HCT116 (cell line): ENCODE measurements around the gene ARHGEF38. TPM values are rescaled to one million over a fixed set of nuclear protein-coding genes. Genes with fewer than 3 reads are reported as not detected.

Experiments used
- ATAC-seq: fragments of 200-7000 bp; cut with Tn5 transposase; 2 replicates; pipeline ENCODE4 v1.9.1; 2020; ENCODE audit warnings: mild to moderate bottlenecking, moderate library complexity
- BruUV-seq: library from RNA; stranded (reverse); fragments of 400-500 nt; replicated peaks from 2 replicates; lab custom pipeline; 2021; lab: Mats Ljungman, UMichigan
- CTCF ChIA-PET: fragments of 300-600 bp; sonication (Branson Sonifier 250); formaldehyde crosslinking; loops from one replicate; lab custom pipeline; 2021; ENCODE audit warnings: antibody characterized with exemption; lab: Charles Lee
- POLR2A ChIA-PET: fragments of 300-600, 350-600 bp; sonication (Branson Sonifier 250); formaldehyde crosslinking; loops from one replicate; lab custom pipeline; 2021; ENCODE audit warnings: antibody characterized with exemption; lab: Charles Lee
- RAD21 ChIA-PET, 2 experiments: fragments of 300-600 bp; sonication (Branson Sonifier 250); formaldehyde crosslinking; loops; one replicate each; lab custom pipeline; 2023; ENCODE audit warnings: low total read pairs in 2 of 2; ENCODE audit not compliant: uncharacterized antibody in 2 of 2, unreplicated experiment in 2 of 2, low non-redundant PET in 1 of 2; lab: Charles Lee
- DNase-seq: peaks from one replicate; pipeline ENCODE4 v3.0.0-alpha.2; 2010; ENCODE audit warnings: low read depth, low spot score
- H2AFZ ChIP-seq: fragments of 200-600 bp; shearing (Covaris generic), sonication (generic); 2 replicates; pipeline ENCODE4 v1.6.1; 2017; ENCODE audit warnings: low read depth, mixed run types, mixed read lengths, antibody characterized with exemption, low read length; ENCODE audit not compliant: poor library complexity, severe bottlenecking
- H3K27ac ChIP-seq: 2 replicates; pipeline ENCODE4 v1.5.1; 2012; ENCODE audit warnings: low read depth, low read length
- H3K27me3 ChIP-seq: fragments of 200-600 bp; sonication (generic); 2 replicates; pipeline ENCODE4 v1.6.1; 2016; ENCODE audit warnings: mixed run types, low read length, mixed read lengths; ENCODE audit not compliant: insufficient read depth
- H3K36me3 ChIP-seq, 2 experiments: fragments of 200-500 bp in 1 of 2; fragments of 200-600 bp in 1 of 2; sonication (Bioruptor generic) in 1 of 2; sonication (generic) in 1 of 2; 2 replicates each; pipeline versions ENCODE4 v1.5.1 to v1.6.1; 2014 to 2016; ENCODE audit warnings: low read length in 2 of 2, inconsistent platforms in 1 of 2, mixed read lengths in 1 of 2, mixed run types in 1 of 2; ENCODE audit not compliant: insufficient read depth in 2 of 2, control insufficient read depth in 1 of 2
- H3K4me1 ChIP-seq, 2 experiments: fragments of 200-600 bp in 1 of 2; sonication (generic) in 1 of 2; 2 replicates each; pipeline versions ENCODE4 v1.5.1 to v1.6.1; 2012 to 2017; ENCODE audit warnings: low read length in 2 of 2, inconsistent platforms in 1 of 2, mild to moderate bottlenecking in 1 of 2, mixed read lengths in 1 of 2, mixed run types in 1 of 2, moderate library complexity in 1 of 2; ENCODE audit not compliant: insufficient read depth in 2 of 2, control insufficient read depth in 1 of 2
- H3K4me2 ChIP-seq: fragments of 200-600 bp; sonication (generic); 2 replicates; pipeline ENCODE4 v1.6.1; 2017; ENCODE audit warnings: mixed run types, low read length, mixed read lengths
- H3K4me3 ChIP-seq, 2 experiments: fragments of 200-600 bp in 1 of 2; sonication (generic) in 1 of 2; replicated peaks in 1 of 2; 2 replicates each; pipeline ENCODE4 v1.5.1; 2011 to 2016; ENCODE audit warnings: low read length in 2 of 2, control low read depth in 1 of 2, low read depth in 1 of 2, mild to moderate bottlenecking in 1 of 2, mixed read lengths in 1 of 2, mixed run types in 1 of 2
- H3K79me2 ChIP-seq: fragments of 200-600 bp; sonication (generic); 2 replicates; pipeline ENCODE4 v1.6.1; 2017; ENCODE audit warnings: mild to moderate bottlenecking, mixed run types, low read length, moderate library complexity, mixed read lengths; ENCODE audit not compliant: insufficient read depth
- H3K9ac ChIP-seq: fragments of 200-600 bp; sonication (generic); 2 replicates; pipeline ENCODE4 v1.6.1; 2016; ENCODE audit warnings: low read length, mixed read lengths
- H3K9me2 ChIP-seq: fragments of 200-600 bp; sonication (generic), shearing (Covaris generic); 2 replicates; pipeline ENCODE4 v1.6.1; 2017; ENCODE audit warnings: mixed run types, mild to moderate bottlenecking, moderate library complexity; ENCODE audit not compliant: insufficient read depth
- H3K9me3 ChIP-seq, 2 experiments: fragments of 200-500 bp in 1 of 2; fragments of 200-600 bp in 1 of 2; sonication (Bioruptor generic) in 1 of 2; sonication (generic) in 1 of 2; 2 replicates each; pipeline ENCODE4 v1.6.1; 2014 to 2017; ENCODE audit warnings: low read length in 2 of 2, mixed read lengths in 2 of 2, inconsistent platforms in 1 of 2, low read depth in 1 of 2, mild to moderate bottlenecking in 1 of 2, mixed run types in 1 of 2, moderate library complexity in 1 of 2; ENCODE audit not compliant: control insufficient read depth in 1 of 2, insufficient read depth in 1 of 2
- H4K20me1 ChIP-seq: fragments of 200-600 bp; sonication (generic), shearing (Covaris generic); 2 replicates; pipeline ENCODE4 v1.6.1; 2017; ENCODE audit warnings: mixed run types, mild to moderate bottlenecking, moderate library complexity; ENCODE audit not compliant: insufficient read depth
- CBX3 ChIP-seq: IDR thresholded peaks from 2 replicates; pipeline ENCODE4 v1.6.1; 2012; ENCODE audit warnings: low read depth
- CEBPB ChIP-seq: IDR thresholded peaks from 2 replicates; pipeline ENCODE4 v1.6.1; 2012; ENCODE audit warnings: low read depth
- EGR1 ChIP-seq: IDR thresholded peaks from 2 replicates; pipeline ENCODE4 v1.6.1; 2012; ENCODE audit warnings: low read depth
- EZH2 ChIP-seq: fragments of 200-600 bp; sonication (generic); IDR thresholded peaks from 2 replicates; pipeline ENCODE4 v1.6.1; 2017; ENCODE audit warnings: antibody characterized with exemption, mixed run types
- EZH2phosphoT487 ChIP-seq: fragments of 200-600 bp; IDR thresholded peaks from 2 replicates; pipeline ENCODE4 v1.6.1; 2018; ENCODE audit warnings: antibody characterized with exemption, borderline replicate concordance
- FOSL1 ChIP-seq: IDR thresholded peaks from 2 replicates; pipeline ENCODE4 v1.6.1; 2012; ENCODE audit warnings: low read depth
- JUND ChIP-seq: IDR thresholded peaks from 2 replicates; pipeline ENCODE4 v1.6.1; 2012
- POLR2A ChIP-seq: IDR thresholded peaks from 2 replicates; pipeline ENCODE4 v1.7.0; 2011; ENCODE audit warnings: borderline replicate concordance; ENCODE audit not compliant: insufficient read depth, insufficient read length; ENCODE audit errors: extremely low read depth
- POLR2AphosphoS5 ChIP-seq: IDR thresholded peaks from 2 replicates; pipeline ENCODE4 v1.6.1; 2011; ENCODE audit warnings: mild to moderate bottlenecking, low read depth, low read length, moderate library complexity
- SIN3A ChIP-seq: IDR thresholded peaks from 2 replicates; pipeline ENCODE4 v1.6.1; 2012; ENCODE audit warnings: low read depth
- SRF ChIP-seq: IDR thresholded peaks from 2 replicates; pipeline ENCODE4 v1.6.1; 2012; ENCODE audit warnings: low read depth
- TCF7L2 ChIP-seq: IDR thresholded peaks from 2 replicates; pipeline ENCODE4 v1.7.0; 2011; ENCODE audit warnings: borderline replicate concordance, inconsistent platforms; ENCODE audit not compliant: insufficient read depth, insufficient read length; ENCODE audit errors: extremely low read depth
- YY1 ChIP-seq: IDR thresholded peaks from 2 replicates; pipeline ENCODE4 v1.6.1; 2011; ENCODE audit warnings: low read length, low read depth, moderate library complexity, mild to moderate bottlenecking; ENCODE audit not compliant: insufficient replicate concordance; ENCODE audit errors: extremely low read depth
- ZFX ChIP-seq: fragments of 450-650 bp; IDR thresholded peaks from 2 replicates; pipeline ENCODE4 v1.6.1; 2017
- ZNF274 ChIP-seq: fragments of 200-500 bp; sonication (Bioruptor generic); IDR thresholded peaks from 2 replicates; pipeline ENCODE4 v1.6.1; 2014; ENCODE audit warnings: mild to moderate bottlenecking, low read depth, low read length, inconsistent platforms
- intact Hi-C: fragments of 100-400 bp; cut with micrococcal nuclease; formaldehyde crosslinking; loops from 2 replicates; pipeline ENCODE4 v1.10.0; 2022
- total RNA-seq: library from RNA; stranded (reverse); gene quantifications from one replicate; pipeline ENCODE4 v1.2.1, GENCODE V29; 2021; ENCODE audit not compliant: unreplicated experiment
- TF ChIP-seq, protein P1 (sequence below): IDR thresholded peaks from 2 replicates; pipeline ENCODE4 v1.6.1; 2011; ENCODE audit warnings: mild to moderate bottlenecking, low read length, moderate library complexity; ENCODE audit not compliant: insufficient replicate concordance; ENCODE audit errors: extremely low read depth
- TF ChIP-seq, protein P2 (sequence below), 3 experiments: fragments of 200-600 bp in 1 of 3; sonication (generic) in 1 of 3; IDR thresholded peaks in 2 of 3; conservative IDR thresholded peaks in 1 of 3; 2 replicates each; pipeline ENCODE4 v1.5.1; 2012 to 2017; ENCODE audit warnings: low read depth in 2 of 3, low read length in 2 of 3, antibody characterized with exemption in 1 of 3, borderline replicate concordance in 1 of 3, control low read depth in 1 of 3, mild to moderate bottlenecking in 1 of 3, mixed read lengths in 1 of 3, mixed run types in 1 of 3, moderate library complexity in 1 of 3; ENCODE audit not compliant: insufficient read depth in 1 of 3

The ARHGEF38 gene
- total RNA-seq, 1 experiment from 2014 or later: not detected

DNA sequence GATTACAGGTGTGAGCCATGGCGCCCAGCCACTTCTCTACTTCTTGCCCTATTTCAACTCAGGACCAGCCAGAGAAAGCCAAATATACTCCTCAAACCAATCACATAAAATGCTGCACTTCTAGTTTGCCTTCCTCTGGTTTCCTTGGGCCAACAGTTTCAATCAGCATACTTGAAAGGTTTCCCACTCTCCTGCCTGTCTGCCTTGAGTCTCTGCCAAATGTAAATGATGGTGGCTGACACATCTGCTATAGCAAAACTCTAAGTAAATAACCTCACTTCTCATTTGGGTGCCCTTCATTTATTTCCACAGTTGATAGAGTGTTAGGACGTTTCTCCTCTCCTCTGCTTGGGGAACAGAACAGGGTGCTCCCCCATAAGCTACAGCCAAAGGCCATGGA lies 42.2 kb upstream of the ARHGEF38 start:
- Histone ChIP-seq H2AFZ (no peak overlapping the region), H4K20me1 (no peaks in the 10 kb centered on the region), H3K4me1 (no peaks in the 10 kb centered on the region), H3K9me2 (0 out of 2 replicates have a peak, but pooled peaks cover 2% of the 10 kb centered on the region), H3K4me2 (no peak overlapping the region), H3K9ac (no peak overlapping the region), H3K79me2 (no peaks in the 10 kb centered on the region), H3K27ac (no peak overlapping the region), H3K36me3 (no peaks in the 10 kb centered on the region), H3K27me3 (no peaks in the 10 kb centered on the region), H3K9me3 (no peaks in the 10 kb centered on the region), H3K4me3 (no peak overlapping the region)
- POLR2A ChIA-PET: no interaction called here
- ATAC-seq (no peak), DNase-seq (no peak)
- RAD21 ChIA-PET: no interaction called here
- intact Hi-C loops: no loop called here
- TF ChIP-seq EZH2phosphoT487 (no peak), EZH2 (no peak), SIN3A (no peak), ZNF274 (no peak), EGR1 (no peak), POLR2A (no peak), JUND (no peak), ZFX (no peak), YY1 (no peak), SRF (no peak), TCF7L2 (no peak), POLR2AphosphoS5 (no peak), FOSL1 (no peak), CEBPB (no peak), CBX3 (no peak)
- TF ChIP-seq, protein P1, sequence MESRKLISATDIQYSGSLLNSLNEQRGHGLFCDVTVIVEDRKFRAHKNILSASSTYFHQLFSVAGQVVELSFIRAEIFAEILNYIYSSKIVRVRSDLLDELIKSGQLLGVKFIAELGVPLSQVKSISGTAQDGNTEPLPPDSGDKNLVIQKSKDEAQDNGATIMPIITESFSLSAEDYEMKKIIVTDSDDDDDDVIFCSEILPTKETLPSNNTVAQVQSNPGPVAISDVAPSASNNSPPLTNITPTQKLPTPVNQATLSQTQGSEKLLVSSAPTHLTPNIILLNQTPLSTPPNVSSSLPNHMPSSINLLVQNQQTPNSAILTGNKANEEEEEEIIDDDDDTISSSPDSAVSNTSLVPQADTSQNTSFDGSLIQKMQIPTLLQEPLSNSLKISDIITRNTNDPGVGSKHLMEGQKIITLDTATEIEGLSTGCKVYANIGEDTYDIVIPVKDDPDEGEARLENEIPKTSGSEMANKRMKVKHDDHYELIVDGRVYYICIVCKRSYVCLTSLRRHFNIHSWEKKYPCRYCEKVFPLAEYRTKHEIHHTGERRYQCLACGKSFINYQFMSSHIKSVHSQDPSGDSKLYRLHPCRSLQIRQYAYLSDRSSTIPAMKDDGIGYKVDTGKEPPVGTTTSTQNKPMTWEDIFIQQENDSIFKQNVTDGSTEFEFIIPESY: no peak
- TF ChIP-seq, protein P2, sequence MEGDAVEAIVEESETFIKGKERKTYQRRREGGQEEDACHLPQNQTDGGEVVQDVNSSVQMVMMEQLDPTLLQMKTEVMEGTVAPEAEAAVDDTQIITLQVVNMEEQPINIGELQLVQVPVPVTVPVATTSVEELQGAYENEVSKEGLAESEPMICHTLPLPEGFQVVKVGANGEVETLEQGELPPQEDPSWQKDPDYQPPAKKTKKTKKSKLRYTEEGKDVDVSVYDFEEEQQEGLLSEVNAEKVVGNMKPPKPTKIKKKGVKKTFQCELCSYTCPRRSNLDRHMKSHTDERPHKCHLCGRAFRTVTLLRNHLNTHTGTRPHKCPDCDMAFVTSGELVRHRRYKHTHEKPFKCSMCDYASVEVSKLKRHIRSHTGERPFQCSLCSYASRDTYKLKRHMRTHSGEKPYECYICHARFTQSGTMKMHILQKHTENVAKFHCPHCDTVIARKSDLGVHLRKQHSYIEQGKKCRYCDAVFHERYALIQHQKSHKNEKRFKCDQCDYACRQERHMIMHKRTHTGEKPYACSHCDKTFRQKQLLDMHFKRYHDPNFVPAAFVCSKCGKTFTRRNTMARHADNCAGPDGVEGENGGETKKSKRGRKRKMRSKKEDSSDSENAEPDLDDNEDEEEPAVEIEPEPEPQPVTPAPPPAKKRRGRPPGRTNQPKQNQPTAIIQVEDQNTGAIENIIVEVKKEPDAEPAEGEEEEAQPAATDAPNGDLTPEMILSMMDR (IDR thresholded peaks at IDR 0.05 in 2 of 3, conservative IDR thresholded peaks at IDR 0.05 in 1 of 3; ENCODE audit: borderline replicate concordance in 1 of 3, insufficient read depth in 1 of 3, low read depth in 2 of 3, low read length in 2 of 3): no peak
- CTCF ChIA-PET: no interaction called here
- BruUV-seq: no TSS peak
